Naive thymus-derived CD4-positive, alpha-beta T cell (primary cell): ENCODE results near the gene FPR1. TPM values are rescaled to one million over a fixed set of nuclear protein-coding genes. Genes with fewer than 3 reads are reported as not detected.
"Not testable (repeated sequence)": the region's sequence is repeated elsewhere in the genome, so short reads cannot be mapped to it uniquely, and the experiment has no call there.

ENCODE experiments used
- ATAC-seq: fragments of 150-1000 bp; cut with Tn5 transposase; 2 replicates; pipeline ENCODE4 v1.10.0; 2021; ENCODE audit warnings: mild to moderate bottlenecking, moderate library complexity
- CTCF ChIA-PET: fragments of 350-600 bp; sonication (Branson Sonifier 250); formaldehyde crosslinking; loops from one replicate; lab custom pipeline; 2021; ENCODE audit warnings: antibody characterized with exemption; lab: Charles Lee
- POLR2A ChIA-PET: fragments of 350-600 bp; sonication (Branson Sonifier 250); formaldehyde crosslinking; loops from one replicate; lab custom pipeline; 2021; ENCODE audit warnings: antibody characterized with exemption, inconsistent platforms; lab: Charles Lee
- DNase-seq, 9 donors: peaks; one replicate each; pipeline versions ENCODE4 v3.0.0 to v3.0.0-alpha.2; 2020 to 2022; ENCODE audit warnings: mixed read lengths in 1 of 9
- H3K27ac ChIP-seq: one replicate; pipeline ENCODE4 v1.7.0; 2013; ENCODE audit warnings: mild to moderate bottlenecking, low read depth, low read length, moderate library complexity
- H3K27me3 ChIP-seq, 2 donors: one replicate each; pipeline ENCODE4 v1.7.0; 2013; ENCODE audit warnings: low read length in 2 of 2, mild to moderate bottlenecking in 2 of 2, moderate library complexity in 2 of 2; ENCODE audit not compliant: control insufficient read depth in 2 of 2, insufficient read depth in 2 of 2
- H3K36me3 ChIP-seq, 3 experiments: 1 replicate in 2 of 3; 2 replicates in 1 of 3; pipeline ENCODE4 v1.7.0; 2013; ENCODE audit warnings: low read length in 3 of 3, mild to moderate bottlenecking in 3 of 3, moderate library complexity in 1 of 3; ENCODE audit not compliant: insufficient read depth in 3 of 3, control insufficient read depth in 2 of 3
- H3K4me1 ChIP-seq, 2 donors: one replicate each; pipeline ENCODE4 v1.7.0; 2013; ENCODE audit warnings: low read length in 2 of 2, mild to moderate bottlenecking in 2 of 2, moderate library complexity in 1 of 2; ENCODE audit not compliant: control insufficient read depth in 2 of 2, insufficient read depth in 2 of 2
- H3K4me3 ChIP-seq: 2 replicates; pipeline ENCODE4 v1.7.0; 2013; ENCODE audit warnings: mild to moderate bottlenecking, low read length
- H3K9me3 ChIP-seq, 3 experiments: 1 replicate in 2 of 3; 2 replicates in 1 of 3; pipeline ENCODE4 v1.7.0; 2013; ENCODE audit warnings: low read length in 3 of 3; ENCODE audit not compliant: control insufficient read depth in 2 of 3
- H3K27ac Mint-ChIP-seq, 9 donors: one replicate each; pipeline ENCODE4 v1.8.0; 2020 to 2022; ENCODE audit warnings: mixed read lengths in 9 of 9, mild to moderate bottlenecking in 8 of 9, moderate library complexity in 5 of 9, inconsistent platforms in 2 of 9
- H3K27me3 Mint-ChIP-seq, 5 donors: one replicate each; pipeline ENCODE4 v1.8.0; 2021 to 2022; ENCODE audit warnings: mixed read lengths in 5 of 5, mild to moderate bottlenecking in 1 of 5
- H3K36me3 Mint-ChIP-seq, 5 donors: one replicate each; pipeline ENCODE4 v1.8.0; 2020 to 2022; ENCODE audit warnings: mixed read lengths in 5 of 5, mild to moderate bottlenecking in 3 of 5, inconsistent platforms in 1 of 5
- H3K4me1 Mint-ChIP-seq, 7 donors: one replicate each; pipeline ENCODE4 v1.8.0; 2020 to 2022; ENCODE audit warnings: mixed read lengths in 7 of 7, mild to moderate bottlenecking in 3 of 7, inconsistent platforms in 1 of 7
- H3K4me3 Mint-ChIP-seq, 10 donors: one replicate each; pipeline ENCODE4 v1.8.0; 2020 to 2022; ENCODE audit warnings: mild to moderate bottlenecking in 10 of 10, mixed read lengths in 10 of 10, moderate library complexity in 6 of 10, inconsistent platforms in 2 of 10
- H3K9me3 Mint-ChIP-seq, 11 donors: one replicate each; pipeline ENCODE4 v1.8.0; 2020 to 2022; ENCODE audit warnings: mixed read lengths in 11 of 11, mild to moderate bottlenecking in 4 of 11, inconsistent platforms in 1 of 11, moderate library complexity in 1 of 11
- intact Hi-C, 2 donors: fragments of 100-400 bp; cut with micrococcal nuclease; formaldehyde crosslinking; loops; one replicate each; pipeline ENCODE4 v1.15.1; 2023
- polyA plus RNA-seq, 2 donors: library from polyadenylated mRNA; unstranded; fragments of 300-500 nt; fragmentation: Illumina TruSeq; gene quantifications; one replicate each; pipeline ENCODE4 v1.2.3, GENCODE V29; 2021
- total RNA-seq, 6 experiments: library from RNA in 5 of 6; stranded (reverse) in 5 of 6; gene quantifications; 1 replicate in 5 of 6; 2 replicates in 1 of 6; pipeline ENCODE4 v1.2.3 and lab custom pipeline; 2021 to 2026

Gene FPR1
- total and polyA plus RNA-seq, 7 experiments from 2014 or later, result 0.24 to 68.2 (median 0.38) TPM; not detected in 1

- peaks cover 0 to 4% (median 0%) of the 10 kb centered on the region in 11 donors for H3K9me3 Mint-ChIP-seq
Observed at GRCh38 chr19:51739466-51740213, 12.0 kb downstream of the FPR1 start.

DNA sequence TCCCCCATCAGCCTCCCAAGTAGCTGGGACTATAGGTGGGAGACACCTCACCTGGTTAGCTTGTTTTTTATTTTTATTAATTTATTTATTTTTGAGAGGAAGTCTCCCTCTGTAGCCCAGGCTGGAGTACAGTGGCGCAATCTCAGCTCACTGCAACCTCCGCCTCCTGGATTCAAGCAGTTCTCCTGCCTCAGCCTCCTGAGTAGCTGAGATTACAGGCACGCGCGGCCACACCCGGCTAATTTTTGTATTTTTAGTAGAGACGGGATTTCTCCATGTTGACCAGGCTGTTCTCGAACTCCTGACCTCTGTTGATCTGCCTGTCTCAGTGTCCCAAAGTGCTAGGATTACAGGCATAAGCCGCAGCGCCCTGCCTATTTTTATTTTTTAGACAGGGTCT lies 13.2 kb downstream of the FPR1 start:
- H3K4me1 ChIP-seq, POLR2A ChIA-PET, intact Hi-C loops, H3K27ac ChIP-seq, H3K9me3 Mint-ChIP-seq, DNase-seq, H3K27me3 ChIP-seq, H3K36me3 Mint-ChIP-seq, H3K4me1 Mint-ChIP-seq, H3K9me3 ChIP-seq, H3K4me3 ChIP-seq, ATAC-seq, H3K4me3 Mint-ChIP-seq, H3K36me3 ChIP-seq, H3K27ac Mint-ChIP-seq: not testable (repeated sequence)
- CTCF ChIA-PET, result interaction anchor here (0.6 kb wide), 1 partner anchor 223 kb away, joined by 4 read pairs; no protein-coding TSS in a partner anchor
- H3K27me3 Mint-ChIP-seq, result peaks cover 2 to 28% (median 20%) of the 10 kb centered on the region in 5 donors

More at GRCh38 chr19:51739466-51740213, 12.0 kb downstream of the FPR1 start:
- Histone ChIP-seq H3K4me3 (no peak overlapping the region), H3K27ac (no peak overlapping the region), H3K4me1 (no peaks in the 10 kb centered on the region), H3K36me3 (no peaks in the 10 kb centered on the region), H3K9me3 (no peaks in the 10 kb centered on the region), H3K27me3 (no peaks in the 10 kb centered on the region)
- ATAC-seq (no peak), DNase-seq (no peak)
- peaks cover 2 to 28% (median 21%) of the 10 kb centered on the region in 5 donors for H3K27me3 Mint-ChIP-seq
- ChIA-PET CTCF (interaction anchor here (1.1 kb wide), 1 partner anchor 38 kb away, joined by 3 read pairs; no protein-coding TSS in a partner anchor), POLR2A (no interaction called here)
- H3K4me3 Mint-ChIP-seq, result no peak overlapping the region
- peaks cover 0 to 1% (median 0%) of the 10 kb centered on the region in 7 donors for H3K4me1 Mint-ChIP-seq
- H3K27ac Mint-ChIP-seq, result peak overlapping the region in 1 of 9 donors; percentile 70
- intact Hi-C loops, result no loop called here
- no peaks in the 10 kb centered on the region for H3K36me3 Mint-ChIP-seq

DNA sequence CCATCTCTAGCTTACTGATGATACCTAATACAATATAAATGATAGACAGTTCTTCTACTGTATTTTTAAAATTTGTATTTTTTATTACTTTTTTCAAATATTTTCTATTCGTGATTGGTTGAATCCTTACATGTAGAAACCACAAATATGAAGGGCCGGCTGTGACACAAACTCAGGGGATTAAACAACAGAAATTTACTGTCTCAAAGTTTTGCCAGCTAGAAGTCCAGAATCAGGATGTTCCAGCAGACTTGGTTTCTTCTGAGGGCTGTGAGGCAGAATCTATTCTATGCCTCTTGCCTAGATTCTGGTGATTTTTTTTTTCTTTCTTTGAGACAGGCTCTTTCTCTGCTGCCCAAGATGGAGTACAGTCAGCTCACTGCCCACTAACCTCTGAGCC lies 13.8 kb downstream of the FPR1 start:
- peaks cover 0 to 7% (median 0%) of the 10 kb centered on the region in 11 donors for H3K9me3 Mint-ChIP-seq
- H3K36me3 Mint-ChIP-seq, result no peaks in the 10 kb centered on the region
- peaks cover 0 to 1% (median 0%) of the 10 kb centered on the region in 7 donors for H3K4me1 Mint-ChIP-seq
- H3K4me3 Mint-ChIP-seq, result no peak overlapping the region
- peaks cover 2 to 28% (median 19%) of the 10 kb centered on the region in 5 donors for H3K27me3 Mint-ChIP-seq
- no peaks in the 10 kb centered on the region for H3K9me3 ChIP-seq
- H3K36me3 ChIP-seq, result no peaks in the 10 kb centered on the region
- ChIA-PET POLR2A (no interaction called here), CTCF (interaction anchor here (0.6 kb wide), 1 partner anchor 222 kb away, joined by 4 read pairs; no protein-coding TSS in a partner anchor)
- no peak overlapping the region for H3K27ac ChIP-seq
- no peak for ATAC-seq
- intact Hi-C loops, result no loop called here
- DNase-seq, result no peak
- no peak overlapping the region for H3K27ac Mint-ChIP-seq
- H3K4me1 ChIP-seq, result no peaks in the 10 kb centered on the region
- H3K4me3 ChIP-seq, result no peak overlapping the region
- no peaks in the 10 kb centered on the region for H3K27me3 ChIP-seq

DNA sequence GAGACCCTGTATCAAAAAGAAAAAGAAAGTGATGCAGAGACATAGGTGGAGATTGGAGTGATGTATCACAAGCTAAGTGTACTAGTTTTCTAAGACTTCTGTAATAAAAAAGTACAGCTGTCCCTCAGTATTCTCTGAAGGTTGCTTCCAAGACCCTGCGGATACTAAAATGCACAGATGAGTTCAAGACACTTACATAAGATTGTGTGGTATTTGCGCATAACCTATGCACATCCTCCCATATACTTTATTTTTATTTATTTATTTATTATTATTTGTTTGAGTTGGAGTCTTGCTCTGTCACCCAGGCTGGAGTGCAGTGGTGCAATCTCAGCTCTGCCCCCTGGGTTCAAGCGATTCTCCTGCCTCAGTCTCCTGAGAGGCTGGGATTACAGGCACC lies 14.3 kb downstream of the FPR1 start:
- H3K36me3 ChIP-seq, result no peaks in the 10 kb centered on the region
- Mint-ChIP-seq H3K36me3 (no peaks in the 10 kb centered on the region), H3K27me3 (peaks cover 2 to 28% (median 21%) of the 10 kb centered on the region in 5 donors), H3K9me3 (peaks cover 0 to 8% (median 0%) of the 10 kb centered on the region in 11 donors), H3K27ac (no peak overlapping the region), H3K4me3 (no peak overlapping the region), H3K4me1 (peaks cover 0 to 1% (median 0%) of the 10 kb centered on the region in 7 donors)
- CTCF ChIA-PET, result no interaction called here
- H3K9me3 ChIP-seq, result no peaks in the 10 kb centered on the region
- H3K4me1 ChIP-seq, result no peaks in the 10 kb centered on the region
- POLR2A ChIA-PET, result no interaction called here
- H3K27ac ChIP-seq, result no peak overlapping the region
- ATAC-seq (no peak), DNase-seq (no peak)
- intact Hi-C loops, result no loop called here
- H3K27me3 ChIP-seq, result no peaks in the 10 kb centered on the region
- H3K4me3 ChIP-seq, result no peak overlapping the region

DNA sequence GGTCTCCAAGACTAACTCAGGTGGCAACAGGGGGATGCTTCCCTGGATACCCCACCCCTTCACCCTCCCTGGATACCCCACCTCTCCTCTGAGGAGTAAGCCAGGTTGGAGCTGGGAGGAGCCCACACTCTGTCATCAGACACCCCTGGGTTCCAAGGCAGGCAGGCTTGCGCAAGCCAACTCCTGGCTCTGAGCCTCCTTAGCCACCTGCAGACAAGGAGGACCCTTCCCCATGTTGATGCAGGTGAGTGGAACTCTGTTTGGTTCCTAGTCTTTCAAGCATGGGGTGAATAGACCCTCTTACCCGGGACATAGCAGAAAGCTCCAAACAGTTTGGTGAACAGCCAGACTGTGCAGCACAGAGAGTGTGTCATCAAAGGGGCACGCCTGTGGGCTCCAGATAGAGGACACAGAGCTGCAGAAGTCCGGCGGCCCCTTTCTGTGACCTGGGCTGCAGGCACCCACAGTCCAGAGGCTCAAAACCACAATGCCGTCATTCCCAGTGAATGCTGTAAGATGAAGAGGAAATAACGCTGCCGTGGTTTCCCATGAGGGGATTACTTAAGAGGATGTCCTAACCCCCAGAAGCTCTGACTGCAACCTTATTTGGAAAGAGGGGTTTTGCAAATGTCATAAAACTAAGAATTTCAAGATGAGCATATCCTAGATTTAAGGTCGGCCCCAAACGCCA lies 15.8 kb downstream of the FPR1 start:
- H3K4me3 ChIP-seq, result no peak overlapping the region
- intact Hi-C loops, result no loop called here
- ChIA-PET POLR2A (no interaction called here), CTCF (no interaction called here)
- H3K27me3 ChIP-seq, result no peaks in the 10 kb centered on the region
- H3K4me1 ChIP-seq, result no peaks in the 10 kb centered on the region
- Mint-ChIP-seq H3K27ac (no peak overlapping the region), H3K4me3 (no peak overlapping the region), H3K27me3 (peaks cover 2 to 34% (median 30%) of the 10 kb centered on the region in 5 donors), H3K9me3 (peaks cover 0 to 19% (median 6%) of the 10 kb centered on the region in 11 donors), H3K4me1 (peaks cover 0 to 1% (median 0%) of the 10 kb centered on the region in 7 donors), H3K36me3 (peaks cover 0 to 5% (median 0%) of the 10 kb centered on the region in 5 donors)
- no peaks in the 10 kb centered on the region for H3K36me3 ChIP-seq
- H3K27ac ChIP-seq, result no peak overlapping the region
- ATAC-seq (peak; percentile 97), DNase-seq (peak in 1 of 9 donors; percentile 29)
- H3K9me3 ChIP-seq, result no peaks in the 10 kb centered on the region

GRCh38 chr19:51733742-51734522 lies 17.7 kb downstream of the FPR1 start:
- ATAC-seq, result no peak

More at GRCh38 chr19:51733742-51734522, 17.7 kb downstream of the FPR1 start:
- no peak for DNase-seq
- ChIA-PET POLR2A (no interaction called here), CTCF (no interaction called here)
- Histone ChIP-seq H3K27me3 (no peaks in the 10 kb centered on the region), H3K9me3 (peaks cover 0 to 7% (median 0%) of the 10 kb centered on the region in 3 experiments), H3K27ac (no peak overlapping the region), H3K36me3 (no peaks in the 10 kb centered on the region), H3K4me1 (no peaks in the 10 kb centered on the region), H3K4me3 (no peak overlapping the region)
- no peak overlapping the region for H3K4me3 Mint-ChIP-seq
- H3K4me1 Mint-ChIP-seq, result peaks cover 0 to 1% (median 0%) of the 10 kb centered on the region in 7 donors
- H3K36me3 Mint-ChIP-seq, result peaks cover 0 to 5% (median 0%) of the 10 kb centered on the region in 5 donors
- peaks cover 0 to 32% (median 13%) of the 10 kb centered on the region in 11 donors for H3K9me3 Mint-ChIP-seq
- H3K27ac Mint-ChIP-seq, result no peak overlapping the region
- intact Hi-C loops, result no loop called here
- peaks cover 2 to 32% (median 31%) of the 10 kb centered on the region in 5 donors for H3K27me3 Mint-ChIP-seq
